Neural cell (in vitro differentiated cells): Measurements from ENCODE around the gene LMAN2L. TPM values are rescaled to one million over a fixed set of nuclear protein-coding genes. Genes with fewer than 3 reads are reported as not detected.

Experiments
- H2AFZ ChIP-seq: fragments of 200-600, 300-800 bp; sonication (generic), shearing (Covaris generic); 2 replicates; pipeline ENCODE4 v1.6.0; 2014; ENCODE audit warnings: low read depth, mild to moderate bottlenecking, antibody characterized with exemption, low read length, moderate library complexity
- H3F3A ChIP-seq: fragments of 200-600 bp; shearing (Covaris generic); 2 replicates; pipeline ENCODE4 v1.6.1; 2016; ENCODE audit warnings: mild to moderate bottlenecking, moderate library complexity, mixed read lengths, antibody characterized with exemption, low read length; ENCODE audit not compliant: insufficient read depth, poor library complexity, severe bottlenecking
- H3K27ac ChIP-seq: fragments of 200-600, 300-800 bp; sonication (generic), shearing (Covaris generic); 2 replicates; pipeline ENCODE4 v1.5.1; 2014; ENCODE audit warnings: mild to moderate bottlenecking, low read length, moderate library complexity
- H3K27me3 ChIP-seq: fragments of 300-800, 200-600 bp; sonication (generic), shearing (Covaris generic); 2 replicates; pipeline ENCODE4 v1.6.0; 2014; ENCODE audit warnings: mild to moderate bottlenecking, low read depth, low read length, moderate library complexity; ENCODE audit not compliant: insufficient read depth
- H3K36me3 ChIP-seq: fragments of 300-800, 200-600 bp; sonication (generic), shearing (Covaris generic); 2 replicates; pipeline ENCODE4 v1.5.1; 2014; ENCODE audit warnings: mild to moderate bottlenecking, antibody characterized with exemption, low read length, moderate library complexity; ENCODE audit not compliant: insufficient read depth
- H3K4me2 ChIP-seq: fragments of 300-800, 200-600 bp; sonication (generic), shearing (Covaris generic); 2 replicates; pipeline ENCODE4 v1.6.0; 2014; ENCODE audit warnings: mild to moderate bottlenecking, low read length
- H3K4me3 ChIP-seq: fragments of 300-800, 200-600 bp; sonication (generic), shearing (Covaris generic); 2 replicates; pipeline ENCODE4 v1.5.1; 2014; ENCODE audit warnings: mild to moderate bottlenecking, low read length, moderate library complexity
- H3K79me2 ChIP-seq: fragments of 200-600 bp; shearing (Covaris generic); replicated peaks from 2 replicates; pipeline ENCODE4 v1.6.0; 2014; ENCODE audit warnings: mild to moderate bottlenecking, low read length, moderate library complexity; ENCODE audit not compliant: insufficient read depth
- H3K9ac ChIP-seq: fragments of 300-800, 200-600 bp; sonication (generic), shearing (Covaris generic); 2 replicates; pipeline ENCODE4 v1.6.1; 2016; ENCODE audit warnings: mild to moderate bottlenecking, low read length, mixed read lengths
- H3K9me2 ChIP-seq: fragments of 200-600 bp; shearing (Covaris generic); 2 replicates; pipeline ENCODE4 v1.6.1; 2016; ENCODE audit warnings: mild to moderate bottlenecking, low read length, mixed read lengths; ENCODE audit not compliant: insufficient read depth
- H3K9me3 ChIP-seq: fragments of 200-600, 300-800 bp; sonication (generic), shearing (Covaris generic); 2 replicates; pipeline ENCODE4 v1.6.1; 2016; ENCODE audit warnings: mild to moderate bottlenecking, mixed run types, low read length, moderate library complexity, mixed read lengths
- H4K20me1 ChIP-seq: fragments of 200-600 bp; shearing (Covaris generic); 2 replicates; pipeline ENCODE4 v1.6.1; 2016; ENCODE audit warnings: mild to moderate bottlenecking, mixed run types; ENCODE audit not compliant: insufficient read depth
- EP300 ChIP-seq: fragments of 450-650 bp; conservative IDR thresholded peaks from 2 replicates; pipeline ENCODE4 v1.6.1; 2014; ENCODE audit warnings: antibody characterized with exemption, mild to moderate bottlenecking, moderate library complexity; ENCODE audit not compliant: poor library complexity, severe bottlenecking
- EZH2 ChIP-seq: fragments of 200-600, 300-800 bp; shearing (Covaris generic), sonication (generic); IDR thresholded peaks from 2 replicates; pipeline ENCODE4 v1.6.1; 2014; ENCODE audit warnings: antibody characterized with exemption, low read length, borderline replicate concordance, mild to moderate bottlenecking; ENCODE audit not compliant: insufficient read depth, poor library complexity, severe bottlenecking
- MXI1 ChIP-seq: fragments of 450-650 bp; conservative IDR thresholded peaks from 2 replicates; pipeline ENCODE4 v1.6.1; 2014; ENCODE audit warnings: antibody characterized with exemption, mild to moderate bottlenecking; ENCODE audit not compliant: poor library complexity, severe bottlenecking
- POLR2AphosphoS5 ChIP-seq: IDR thresholded peaks from 2 replicates; pipeline ENCODE4 v1.6.1; 2012
- RAD21 ChIP-seq: fragments of 450-650 bp; conservative IDR thresholded peaks from 2 replicates; pipeline ENCODE4 v1.6.1; 2014; ENCODE audit warnings: antibody characterized with exemption, mild to moderate bottlenecking, moderate library complexity
- SMC3 ChIP-seq: fragments of 450-650 bp; conservative IDR thresholded peaks from 2 replicates; pipeline ENCODE4 v1.6.1; 2014; ENCODE audit warnings: antibody characterized with exemption, mild to moderate bottlenecking, moderate library complexity; ENCODE audit not compliant: poor library complexity
- TAF1 ChIP-seq: IDR thresholded peaks from 2 replicates; pipeline ENCODE4 v1.6.1; 2012; ENCODE audit warnings: low read depth
- polyA plus RNA-seq: library from polyadenylated mRNA; depleted of rRNA; stranded (reverse); fragments of >200 nt; gene quantifications from 2 replicates; pipeline ENCODE4 v1.2.3, GENCODE V29; 2014
- TF ChIP-seq, protein P1 (sequence below): IDR thresholded peaks from 2 replicates; pipeline ENCODE4 v1.6.1; 2012; ENCODE audit warnings: borderline replicate concordance
- TF ChIP-seq, protein P2 (sequence below): fragments of 450-650 bp; IDR thresholded peaks from 2 replicates; pipeline ENCODE4 v1.5.1; 2014; ENCODE audit warnings: antibody characterized with exemption, mild to moderate bottlenecking, moderate library complexity; ENCODE audit not compliant: poor library complexity, severe bottlenecking

Gene LMAN2L
- polyA plus RNA-seq, 1 donor from 2014 or later = 41.3 TPM

DNA sequence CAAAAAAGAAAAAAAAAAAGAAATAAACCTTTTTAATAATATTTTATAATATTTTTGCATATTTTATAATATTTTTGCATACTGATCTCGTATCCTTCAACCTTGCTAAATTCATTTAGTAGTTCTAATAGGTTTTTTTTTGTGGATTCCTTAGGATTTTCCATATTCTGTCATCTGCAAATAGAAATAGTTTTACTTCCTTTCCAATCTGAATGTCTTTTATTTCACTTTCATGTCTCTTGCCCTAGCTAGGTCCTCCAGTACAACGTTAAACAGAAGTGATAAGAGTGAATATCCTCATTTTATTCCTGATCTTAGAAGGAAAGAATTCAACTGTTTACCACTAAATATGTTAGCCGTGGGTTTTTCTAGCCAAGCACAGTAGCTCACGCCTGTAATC, 13.7 kb downstream of the LMAN2L start:
- no peak overlapping the region for H2AFZ ChIP-seq
- no peaks in the 10 kb centered on the region for H3F3A ChIP-seq
- H3K4me3 ChIP-seq = no peak overlapping the region
- no peaks in the 10 kb centered on the region for H3K79me2 ChIP-seq
- no peak overlapping the region for H3K9ac ChIP-seq
- no peak overlapping the region for H3K4me2 ChIP-seq
- no peaks in the 10 kb centered on the region for H3K9me3 ChIP-seq
- no peak overlapping the region for H3K27ac ChIP-seq
- H3K27me3 ChIP-seq = no peaks in the 10 kb centered on the region
- H3K9me2 ChIP-seq = no peaks in the 10 kb centered on the region
- H4K20me1 ChIP-seq = no peaks in the 10 kb centered on the region
- no peak for TF ChIP-seq EP300
- TF ChIP-seq, protein P1, sequence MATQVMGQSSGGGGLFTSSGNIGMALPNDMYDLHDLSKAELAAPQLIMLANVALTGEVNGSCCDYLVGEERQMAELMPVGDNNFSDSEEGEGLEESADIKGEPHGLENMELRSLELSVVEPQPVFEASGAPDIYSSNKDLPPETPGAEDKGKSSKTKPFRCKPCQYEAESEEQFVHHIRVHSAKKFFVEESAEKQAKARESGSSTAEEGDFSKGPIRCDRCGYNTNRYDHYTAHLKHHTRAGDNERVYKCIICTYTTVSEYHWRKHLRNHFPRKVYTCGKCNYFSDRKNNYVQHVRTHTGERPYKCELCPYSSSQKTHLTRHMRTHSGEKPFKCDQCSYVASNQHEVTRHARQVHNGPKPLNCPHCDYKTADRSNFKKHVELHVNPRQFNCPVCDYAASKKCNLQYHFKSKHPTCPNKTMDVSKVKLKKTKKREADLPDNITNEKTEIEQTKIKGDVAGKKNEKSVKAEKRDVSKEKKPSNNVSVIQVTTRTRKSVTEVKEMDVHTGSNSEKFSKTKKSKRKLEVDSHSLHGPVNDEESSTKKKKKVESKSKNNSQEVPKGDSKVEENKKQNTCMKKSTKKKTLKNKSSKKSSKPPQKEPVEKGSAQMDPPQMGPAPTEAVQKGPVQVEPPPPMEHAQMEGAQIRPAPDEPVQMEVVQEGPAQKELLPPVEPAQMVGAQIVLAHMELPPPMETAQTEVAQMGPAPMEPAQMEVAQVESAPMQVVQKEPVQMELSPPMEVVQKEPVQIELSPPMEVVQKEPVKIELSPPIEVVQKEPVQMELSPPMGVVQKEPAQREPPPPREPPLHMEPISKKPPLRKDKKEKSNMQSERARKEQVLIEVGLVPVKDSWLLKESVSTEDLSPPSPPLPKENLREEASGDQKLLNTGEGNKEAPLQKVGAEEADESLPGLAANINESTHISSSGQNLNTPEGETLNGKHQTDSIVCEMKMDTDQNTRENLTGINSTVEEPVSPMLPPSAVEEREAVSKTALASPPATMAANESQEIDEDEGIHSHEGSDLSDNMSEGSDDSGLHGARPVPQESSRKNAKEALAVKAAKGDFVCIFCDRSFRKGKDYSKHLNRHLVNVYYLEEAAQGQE = no peak
- no peak for TF ChIP-seq RAD21
- TF ChIP-seq TAF1 = no peak
- no peak for TF ChIP-seq EZH2
- TF ChIP-seq MXI1 = no peak
- no peak for TF ChIP-seq POLR2AphosphoS5
- TF ChIP-seq SMC3 = no peak
- TF ChIP-seq, protein P2, sequence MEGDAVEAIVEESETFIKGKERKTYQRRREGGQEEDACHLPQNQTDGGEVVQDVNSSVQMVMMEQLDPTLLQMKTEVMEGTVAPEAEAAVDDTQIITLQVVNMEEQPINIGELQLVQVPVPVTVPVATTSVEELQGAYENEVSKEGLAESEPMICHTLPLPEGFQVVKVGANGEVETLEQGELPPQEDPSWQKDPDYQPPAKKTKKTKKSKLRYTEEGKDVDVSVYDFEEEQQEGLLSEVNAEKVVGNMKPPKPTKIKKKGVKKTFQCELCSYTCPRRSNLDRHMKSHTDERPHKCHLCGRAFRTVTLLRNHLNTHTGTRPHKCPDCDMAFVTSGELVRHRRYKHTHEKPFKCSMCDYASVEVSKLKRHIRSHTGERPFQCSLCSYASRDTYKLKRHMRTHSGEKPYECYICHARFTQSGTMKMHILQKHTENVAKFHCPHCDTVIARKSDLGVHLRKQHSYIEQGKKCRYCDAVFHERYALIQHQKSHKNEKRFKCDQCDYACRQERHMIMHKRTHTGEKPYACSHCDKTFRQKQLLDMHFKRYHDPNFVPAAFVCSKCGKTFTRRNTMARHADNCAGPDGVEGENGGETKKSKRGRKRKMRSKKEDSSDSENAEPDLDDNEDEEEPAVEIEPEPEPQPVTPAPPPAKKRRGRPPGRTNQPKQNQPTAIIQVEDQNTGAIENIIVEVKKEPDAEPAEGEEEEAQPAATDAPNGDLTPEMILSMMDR = no peak
- H3K36me3 ChIP-seq = no peaks in the 10 kb centered on the region

DNA sequence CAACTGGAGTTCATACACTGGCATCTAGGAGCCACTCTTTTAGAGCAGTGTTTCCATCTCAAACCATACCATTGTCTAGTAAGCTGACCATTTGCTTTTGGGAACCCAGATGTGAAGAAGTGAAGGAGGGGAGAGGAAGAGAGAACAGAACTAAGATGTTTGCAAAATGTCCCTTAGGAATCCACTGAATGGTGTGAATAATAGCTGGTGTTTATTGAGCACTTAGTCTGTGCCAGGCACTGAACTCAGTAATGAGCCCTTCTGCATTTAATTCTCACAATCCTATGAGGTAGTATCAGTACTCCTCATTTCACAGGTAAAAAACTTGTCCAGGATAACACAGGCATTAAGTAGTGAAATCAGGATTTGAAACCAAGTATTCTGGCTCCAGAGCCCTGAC, 23.5 kb downstream of the LMAN2L start:
- Histone ChIP-seq H3K79me2 (no peaks in the 10 kb centered on the region), H2AFZ (no peak overlapping the region), H3K9me3 (no peaks in the 10 kb centered on the region), H3K4me3 (no peak overlapping the region), H3K9me2 (no peaks in the 10 kb centered on the region), H3F3A (no peaks in the 10 kb centered on the region), H4K20me1 (no peaks in the 10 kb centered on the region), H3K9ac (no peak overlapping the region), H3K27ac (no peak overlapping the region), H3K36me3 (peaks cover 5% of the 10 kb centered on the region), H3K27me3 (no peaks in the 10 kb centered on the region), H3K4me2 (no peak overlapping the region)
- no peak for TF ChIP-seq EZH2
- TF ChIP-seq, protein P2 = no peak
